GM12891 (cell line): ENCODE data around the gene FOXB2.

ENCODE experiments used
- POLR2A ChIP-seq: IDR thresholded peaks from 2 replicates; pipeline ENCODE4 v1.6.1; 2011; ENCODE audit warnings: low read depth, low read length, control low read depth
- POLR2AphosphoS5 ChIP-seq: IDR thresholded peaks from 2 replicates; pipeline ENCODE4 v1.6.1; 2011; ENCODE audit warnings: low read depth, low read length, control low read depth

DNA sequence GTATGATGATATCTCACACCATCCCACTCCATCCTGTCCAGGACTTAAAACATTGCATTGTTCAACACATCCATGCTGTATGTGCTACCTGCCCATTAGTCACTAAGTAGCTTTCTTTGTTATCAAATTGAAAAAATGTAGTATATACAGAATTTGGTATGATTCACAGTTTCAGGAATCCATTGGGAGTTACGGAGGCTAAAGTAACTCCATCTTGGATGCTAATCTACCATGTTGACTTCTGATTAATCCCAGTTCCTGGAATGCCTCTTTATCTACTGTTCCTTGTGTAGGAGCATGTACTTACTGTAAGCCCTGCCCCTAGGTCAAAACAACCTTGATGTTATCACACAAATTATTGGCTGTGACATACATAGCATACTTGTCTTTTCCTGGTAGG lies 38.9 kb upstream of the FOXB2 start:
- TF ChIP-seq POLR2AphosphoS5: no peak
- no peak for TF ChIP-seq POLR2A
